NCI-H526 (cell line): ENCODE data around the gene SNORC.
A peak's percentile ranks its signal among the peaks of the same experiment; 100 is the strongest.

Experiments used
- DNase-seq, 2 experiments: peaks; one replicate each; lab custom pipeline; 2025; lab: John Stamatoyannopoulos, UW

Gene SNORC

DNA sequence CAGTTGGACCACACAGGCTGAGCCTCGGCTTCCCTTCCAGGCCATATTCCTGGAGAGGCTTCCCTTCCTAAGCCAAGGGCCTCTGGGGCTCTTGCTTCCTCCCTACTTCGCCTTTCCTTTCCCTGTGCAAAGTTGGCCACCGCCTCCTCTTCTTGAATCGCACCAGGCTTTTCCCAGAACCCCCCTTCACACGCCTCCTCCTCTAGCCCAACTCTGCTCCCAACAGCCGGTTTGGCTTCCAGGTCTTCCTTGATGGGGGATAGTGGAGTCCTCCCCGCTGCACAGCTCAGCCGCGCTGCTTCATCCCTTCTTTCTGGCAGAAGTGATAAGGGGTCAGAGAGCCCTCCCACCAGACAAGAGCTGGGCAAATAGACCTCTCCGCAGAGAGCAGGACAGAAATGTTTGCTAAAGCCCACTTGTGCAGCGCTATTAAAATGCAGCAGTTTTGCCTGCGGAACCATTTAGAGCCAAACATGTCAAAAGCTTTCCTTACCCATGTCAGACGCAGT is 56.4 kb downstream of the SNORC start:
- no peak for DNase-seq

- peak in 1 of 2 experiments; percentile 14 for DNase-seq
These were observed 57.1 kb downstream of the SNORC start for GRCh38 chr2:232927032-232927792.

DNA sequence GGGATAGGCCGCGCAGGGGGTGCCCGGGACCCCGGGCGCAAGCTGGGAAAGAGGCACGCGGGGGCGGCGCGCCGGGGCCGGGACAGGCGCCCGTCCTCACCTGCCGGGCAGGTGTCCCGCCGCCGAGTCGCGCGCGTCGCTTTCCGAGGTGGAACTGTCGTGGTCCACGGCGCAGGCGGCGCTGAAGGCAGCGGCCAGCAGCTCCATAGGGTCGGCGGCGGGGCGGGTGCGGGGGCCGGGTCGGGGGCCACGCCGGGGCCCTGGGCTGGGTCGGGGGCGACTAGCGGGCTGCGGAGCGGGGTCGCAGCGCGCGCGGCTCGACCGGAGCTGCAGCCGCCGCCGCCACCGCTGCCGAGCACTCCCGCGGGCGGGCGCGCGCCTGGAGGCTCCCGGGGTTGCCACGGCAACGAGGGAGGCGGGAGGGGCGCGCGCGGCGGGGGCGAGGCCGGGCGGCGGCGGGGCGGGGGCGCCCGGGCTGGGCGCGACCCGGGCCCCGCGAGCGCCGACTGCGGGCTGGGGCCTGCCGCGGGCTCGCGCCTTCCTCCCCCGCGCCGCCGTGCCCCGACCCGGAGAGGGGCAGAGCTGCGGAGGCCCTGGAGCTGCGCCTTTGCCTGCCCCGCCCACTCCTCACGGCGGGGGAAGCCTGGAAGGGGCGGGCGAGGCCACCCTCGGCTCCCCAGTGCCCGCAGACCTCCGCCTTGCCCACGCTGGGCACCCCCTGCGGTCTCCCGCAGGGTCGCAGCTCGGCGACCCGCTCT is 57.9 kb downstream of the SNORC start:
- DNase-seq: peak in 1 of 2 experiments; percentile 57
